Measurements from ENCODE around the gene RABEP2.
"Not testable (repeated sequence)": the region's sequence is repeated elsewhere in the genome, so short reads cannot be mapped to it uniquely, and the experiment has no call there.

RABEP2 gene

GRCh38 chr16:28924762-28925385 is at the start of gene RABEP2:
TSS of gene RABEP2 (minus strand) at chr16:28925238. CDS start at chr16:28925163, 75 bp downstream.
- no peaks in the 10 kb centered on the region for H3K27me3 Mint-ChIP-seq (ENCODE audit: low read depth, poor library complexity)
- no peak for TF ChIP-seq CTCF (IDR thresholded peaks at IDR 0.05)
- DNase-seq, result peak; percentile 100
- peaks cover 7% of the 10 kb centered on the region for H3K36me3 Mint-ChIP-seq (ENCODE audit: low read depth)
- peaks cover 26% of the 10 kb centered on the region for H3K4me1 Mint-ChIP-seq
- H3K4me3 Mint-ChIP-seq, result peak within 1 kb of the TSS; percentile 91
- H3K27ac Mint-ChIP-seq, result peak within 1 kb of the TSS; percentile 97
- no peaks in the 10 kb centered on the region for H3K9me3 Mint-ChIP-seq

- Mint-ChIP-seq H3K36me3 (ENCODE audit: low read depth) (peaks cover 5% of the 10 kb centered on the region), H3K4me1 (peaks cover 27% of the 10 kb centered on the region), H3K9me3 (no peaks in the 10 kb centered on the region), H3K27ac (peak within 1 kb of the TSS; percentile 98), H3K4me3 (peak within 1 kb of the TSS; percentile 93), H3K27me3 (ENCODE audit: low read depth, poor library complexity) (peaks cover 3% of the 10 kb centered on the region)
- TF ChIP-seq CTCF (IDR thresholded peaks at IDR 0.05), result no peak
- peak; percentile 93 for DNase-seq
Observed at GRCh38 chr16:28974437-28975157, 49.6 kb upstream of the RABEP2 start, which contains the start of gene SPNS1. TSS of gene SPNS1 (plus strand) at chr16:28974778. CDS start at chr16:28975152, 374 bp downstream.

- TF ChIP-seq CTCF (IDR thresholded peaks at IDR 0.05), result peak; percentile 65
- peaks cover 5% of the 10 kb centered on the region for H3K36me3 Mint-ChIP-seq (ENCODE audit: low read depth)
- H3K4me3 Mint-ChIP-seq, result peak overlapping the region; percentile 93
- H3K9me3 Mint-ChIP-seq, result no peaks in the 10 kb centered on the region
- peak overlapping the region; percentile 98 for H3K27ac Mint-ChIP-seq
- peaks cover 3% of the 10 kb centered on the region for H3K27me3 Mint-ChIP-seq (ENCODE audit: low read depth, poor library complexity)
- DNase-seq, result peak; percentile 76
- H3K4me1 Mint-ChIP-seq, result peaks cover 27% of the 10 kb centered on the region
Observed at GRCh38 chr16:28974007-28974436, 49.0 kb upstream of the RABEP2 start.

GRCh38 chr16:28969696-28970095 is 44.7 kb upstream of the RABEP2 start:
- DNase-seq; H3K27me3 Mint-ChIP-seq (ENCODE audit: low read depth, poor library complexity); H3K27ac Mint-ChIP-seq; H3K9me3 Mint-ChIP-seq; H3K4me3 Mint-ChIP-seq: not testable (repeated sequence)
- Mint-ChIP-seq H3K4me1 (peaks cover 13% of the 10 kb centered on the region), H3K36me3 (ENCODE audit: low read depth) (peaks cover 11% of the 10 kb centered on the region)

GRCh38 chr16:28967156-28967555 is 42.1 kb upstream of the RABEP2 start:
- Mint-ChIP-seq H3K4me1 (no peaks in the 10 kb centered on the region), H3K27ac (no peak overlapping the region), H3K4me3 (no peak overlapping the region), H3K9me3 (no peaks in the 10 kb centered on the region), H3K36me3 (ENCODE audit: low read depth) (peaks cover 33% of the 10 kb centered on the region), H3K27me3 (ENCODE audit: low read depth, poor library complexity) (no peaks in the 10 kb centered on the region)
- TF ChIP-seq CTCF (IDR thresholded peaks at IDR 0.05), result no peak
- DNase-seq, result no peak

GRCh38 chr16:28964496-28964895 is 39.5 kb upstream of the RABEP2 start:
- DNase-seq, result no peak
- no peaks in the 10 kb centered on the region for H3K9me3 Mint-ChIP-seq
- no peak overlapping the region for H3K27ac Mint-ChIP-seq
- no peaks in the 10 kb centered on the region for H3K27me3 Mint-ChIP-seq (ENCODE audit: low read depth, poor library complexity)
- TF ChIP-seq CTCF (IDR thresholded peaks at IDR 0.05), result no peak
- peaks cover 53% of the 10 kb centered on the region for H3K36me3 Mint-ChIP-seq (ENCODE audit: low read depth)
- H3K4me1 Mint-ChIP-seq, result no peaks in the 10 kb centered on the region
- H3K4me3 Mint-ChIP-seq, result no peak overlapping the region

All from nephron progenitor cell (in vitro differentiated cells).